ENCODE data around the gene TPPP2.

DNA sequence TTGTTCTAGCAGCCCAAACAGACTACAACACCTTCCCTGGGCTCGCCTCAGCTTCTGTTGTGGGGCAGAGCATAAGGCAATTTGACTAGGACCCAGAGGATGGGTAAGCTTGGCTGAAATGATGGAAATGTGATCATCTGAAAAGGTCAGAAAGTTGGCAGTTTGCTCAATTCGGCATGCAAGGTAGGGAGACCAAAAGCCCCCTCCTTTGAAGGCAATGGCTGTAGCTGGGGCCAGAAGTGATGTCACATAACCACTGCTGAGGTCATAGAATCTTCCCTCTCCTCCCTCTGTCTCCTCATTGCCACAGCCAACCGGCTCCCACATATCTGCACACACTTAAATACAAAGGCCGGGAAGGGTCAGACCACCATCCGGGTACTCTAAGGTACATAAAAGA lies at the start of gene TPPP2:
- TF ChIP-seq POLR2AphosphoS5 (IDR thresholded peaks at IDR 0.05): no peak
- TF ChIP-seq CTCF (IDR thresholded peaks at IDR 0.05 in 8 of 11, conservative IDR thresholded peaks at IDR 0.05 in 3 of 11): no peak
- no peak for TF ChIP-seq POLR2A (IDR thresholded peaks at IDR 0.05)

All from spleen (tissue), 7 donors.